Renal cortical epithelial cell (primary cell): ENCODE data around the gene PDCL2. TPM values are rescaled to one million over a fixed set of nuclear protein-coding genes. Genes with fewer than 3 reads are reported as not detected.
"Not testable (repeated sequence)": the region's sequence is repeated elsewhere in the genome, so short reads cannot be mapped to it uniquely, and the experiment has no call there.

Source experiments
- DNase-seq: peaks from one replicate; pipeline ENCODE4 v3.0.0-alpha.2; 2011; ENCODE audit warnings: low read depth
- total RNA-seq: library from RNA; depleted of rRNA; stranded (reverse); fragments of >200 nt; gene quantifications from 2 replicates; pipeline ENCODE4 v1.2.3, GENCODE V29; 2014

Gene PDCL2
- total RNA-seq, 1 donor from 2014 or later = not detected

GRCh38 chr4:55588160-55588559, 3.9 kb downstream of the PDCL2 start:
- DNase-seq = no peak

GRCh38 chr4:55582773-55583172, 9.3 kb downstream of the PDCL2 start:
- DNase-seq = not testable (repeated sequence)

- no peak for DNase-seq
Observed at GRCh38 chr4:55578341-55579010, 13.6 kb downstream of the PDCL2 start.

- no peak for DNase-seq
Observed at GRCh38 chr4:55575513-55575912, 16.5 kb downstream of the PDCL2 start.

- no peak for DNase-seq
Observed at GRCh38 chr4:55574252-55574651, 17.8 kb downstream of the PDCL2 start.

GRCh38 chr4:55571806-55572205, 20.2 kb downstream of the PDCL2 start:
- no peak for DNase-seq

- no peak for DNase-seq
Observed at GRCh38 chr4:55568905-55569504, 23.0 kb downstream of the PDCL2 start.

- DNase-seq = no peak
Observed at GRCh38 chr4:55561889-55562288, 30.2 kb downstream of the PDCL2 start.

GRCh38 chr4:55560096-55560495, 31.9 kb downstream of the PDCL2 start:
- no peak for DNase-seq

GRCh38 chr4:55554453-55555030, 37.5 kb downstream of the PDCL2 start:
- DNase-seq = peak; percentile 60

GRCh38 chr4:55553441-55554201, 38.4 kb downstream of the PDCL2 start:
- peak; percentile 48 for DNase-seq

- not testable (repeated sequence) for DNase-seq
Observed at GRCh38 chr4:55551964-55552363, 40.1 kb downstream of the PDCL2 start.

GRCh38 chr4:55549888-55550287, 42.2 kb downstream of the PDCL2 start:
- DNase-seq = peak; percentile 75

- no peak for DNase-seq
Observed at GRCh38 chr4:55547918-55548317, 44.1 kb downstream of the PDCL2 start.

- DNase-seq = no peak
Observed at GRCh38 chr4:55547466-55547770, 44.6 kb downstream of the PDCL2 start.

- DNase-seq = peak; percentile 47
Observed at GRCh38 chr4:55546756-55547465, 45.1 kb downstream of the PDCL2 start, which contains the start of gene CLOCK. Gene CLOCK, minus strand, starts transcription at chr4:55546909. Its CDS starts 64,124 bp downstream, at chr4:55482785.

- no peak for DNase-seq
Observed at GRCh38 chr4:55546506-55546755, 45.6 kb downstream of the PDCL2 start.

GRCh38 chr4:55545641-55546505, 46.2 kb downstream of the PDCL2 start:
- DNase-seq = peak; percentile 40

GRCh38 chr4:55545151-55545550, 46.9 kb downstream of the PDCL2 start:
- peak; percentile 38 for DNase-seq

- no peak for DNase-seq
Observed at GRCh38 chr4:55543858-55544257, 48.2 kb downstream of the PDCL2 start.

- DNase-seq = no peak
Observed at GRCh38 chr4:55540271-55540670, 51.8 kb downstream of the PDCL2 start.
